Left lung (tissue), 10 donors: ENCODE results near the gene ZNF333. TPM values are rescaled to one million over a fixed set of nuclear protein-coding genes. Genes with fewer than 3 reads are reported as not detected.

Experiments
- ATAC-seq: fragments of 200-7000 bp; cut with Tn5 transposase; one replicate; pipeline ENCODE4 v1.9.1; 2020; ENCODE audit warnings: moderate library complexity
- DNase-seq, 4 donors: peaks; one replicate each; pipeline ENCODE4 v3.0.0-alpha.2; 2013 to 2020
- H3K27ac ChIP-seq, 2 donors: fragments of 200-600 bp; sonication (generic) in 1 of 2; one replicate each; pipeline versions ENCODE4 v1.5.0 to v1.8.0; 2020 to 2021
- H3K27me3 ChIP-seq, 2 donors: fragments of 200-600 bp; sonication (generic) in 1 of 2; one replicate each; pipeline versions ENCODE4 v1.5.0 to v1.8.0; 2020 to 2021
- H3K36me3 ChIP-seq, 2 donors: fragments of 200-600 bp; sonication (generic) in 1 of 2; one replicate each; pipeline versions ENCODE4 v1.5.0 to v1.8.0; 2020 to 2021
- H3K4me1 ChIP-seq, 2 donors: fragments of 200-600 bp; one replicate each; pipeline ENCODE4 v1.8.0; 2021
- H3K4me3 ChIP-seq, 2 donors: fragments of 200-600 bp; sonication (generic) in 1 of 2; one replicate each; pipeline versions ENCODE4 v1.5.0 to v1.8.0; 2020 to 2021; ENCODE audit warnings: mild to moderate bottlenecking in 1 of 2
- H3K9me3 ChIP-seq, 2 donors: fragments of 200-600 bp; sonication (generic) in 1 of 2; one replicate each; pipeline versions ENCODE4 v1.5.0 to v1.8.0; 2020 to 2021
- intact Hi-C, 2 donors: fragments of 100-400 bp; cut with DNase I; formaldehyde crosslinking; loops; one replicate each; pipeline versions ENCODE4 v1.11.2 to v1.14.2; 2022
- polyA plus RNA-seq, 6 donors: library from polyadenylated mRNA; unstranded; fragments of 120-200 nt; gene quantifications; one replicate each; pipeline ENCODE4 v1.2.1, GENCODE V29; 2013; ENCODE audit not compliant: insufficient read length in 6 of 6
- total RNA-seq, 2 donors: library from RNA; stranded (reverse); fragmentation: NEBNext Ultra II Directional; extraction: Animal tissue kit (Norgen Biotek cat#: 25700); gene quantifications; one replicate each; pipeline ENCODE4 v1.2.1, GENCODE V29; 2021
- TF ChIP-seq, protein P1 (sequence below), 2 donors: fragments of 200-600 bp; sonication (generic) in 1 of 2; IDR thresholded peaks; one replicate each; pipeline versions ENCODE4 v1.5.0 to v1.8.0; 2021; ENCODE audit warnings: antibody characterized with exemption in 2 of 2
- donor health status: DM: no; HTN: yes; CAD: no.
- donor health status: DM: no; HTN: no; CAD: no.

The ZNF333 gene
- total and polyA plus RNA-seq, 8 donors = 11.7 to 38.7 (median 35.6) TPM

DNA sequence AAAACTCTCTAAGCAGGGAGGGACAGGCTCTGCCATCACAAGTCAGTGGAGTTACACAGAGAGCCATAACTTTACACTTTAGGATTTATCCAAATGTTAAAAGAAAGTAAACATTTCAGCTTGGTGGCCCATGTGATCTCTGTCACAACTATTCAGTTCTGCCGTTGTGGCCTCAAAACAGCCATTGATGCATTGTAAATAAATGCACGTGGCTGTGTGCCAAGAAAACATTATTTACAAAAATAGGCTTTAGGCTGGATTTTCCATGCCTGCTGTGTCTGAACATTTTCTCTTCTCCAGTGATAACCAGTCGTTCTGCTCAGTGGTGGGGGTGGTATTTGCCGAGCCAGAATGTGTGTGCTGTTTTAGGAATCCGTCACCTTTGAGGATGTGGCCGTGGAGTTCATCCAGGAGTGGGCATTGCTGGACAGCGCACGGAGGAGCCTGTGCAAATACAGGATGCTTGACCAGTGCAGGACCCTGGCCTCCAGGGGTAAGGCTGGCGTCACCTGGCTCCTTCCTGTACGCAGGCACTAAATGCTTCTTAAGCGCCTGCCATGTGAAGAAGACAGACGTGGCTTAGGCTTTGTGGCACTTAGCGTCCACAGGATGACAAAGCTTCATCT lies 4.9 kb downstream of the ZNF333 start:
- H3K4me3 ChIP-seq = no peak overlapping the region
- intact Hi-C loops = loop anchor here in 1 of 2 donors (10.0 kb wide), 1 partner anchor 120 kb away; the partner anchor contains the start of gene NDUFB7
- peaks cover 6 to 16% of the 10 kb centered on the region in 2 donors for H3K4me1 ChIP-seq
- H3K36me3 ChIP-seq = peaks cover 0 to 67% of the 10 kb centered on the region in 2 donors
- no peaks in the 10 kb centered on the region for H3K27me3 ChIP-seq
- H3K27ac ChIP-seq = no peak overlapping the region
- no peaks in the 10 kb centered on the region for H3K9me3 ChIP-seq
- DNase-seq (no peak), ATAC-seq (no peak)
- TF ChIP-seq, protein P1, sequence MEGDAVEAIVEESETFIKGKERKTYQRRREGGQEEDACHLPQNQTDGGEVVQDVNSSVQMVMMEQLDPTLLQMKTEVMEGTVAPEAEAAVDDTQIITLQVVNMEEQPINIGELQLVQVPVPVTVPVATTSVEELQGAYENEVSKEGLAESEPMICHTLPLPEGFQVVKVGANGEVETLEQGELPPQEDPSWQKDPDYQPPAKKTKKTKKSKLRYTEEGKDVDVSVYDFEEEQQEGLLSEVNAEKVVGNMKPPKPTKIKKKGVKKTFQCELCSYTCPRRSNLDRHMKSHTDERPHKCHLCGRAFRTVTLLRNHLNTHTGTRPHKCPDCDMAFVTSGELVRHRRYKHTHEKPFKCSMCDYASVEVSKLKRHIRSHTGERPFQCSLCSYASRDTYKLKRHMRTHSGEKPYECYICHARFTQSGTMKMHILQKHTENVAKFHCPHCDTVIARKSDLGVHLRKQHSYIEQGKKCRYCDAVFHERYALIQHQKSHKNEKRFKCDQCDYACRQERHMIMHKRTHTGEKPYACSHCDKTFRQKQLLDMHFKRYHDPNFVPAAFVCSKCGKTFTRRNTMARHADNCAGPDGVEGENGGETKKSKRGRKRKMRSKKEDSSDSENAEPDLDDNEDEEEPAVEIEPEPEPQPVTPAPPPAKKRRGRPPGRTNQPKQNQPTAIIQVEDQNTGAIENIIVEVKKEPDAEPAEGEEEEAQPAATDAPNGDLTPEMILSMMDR (IDR thresholded peaks at IDR 0.05) = no peak

DNA sequence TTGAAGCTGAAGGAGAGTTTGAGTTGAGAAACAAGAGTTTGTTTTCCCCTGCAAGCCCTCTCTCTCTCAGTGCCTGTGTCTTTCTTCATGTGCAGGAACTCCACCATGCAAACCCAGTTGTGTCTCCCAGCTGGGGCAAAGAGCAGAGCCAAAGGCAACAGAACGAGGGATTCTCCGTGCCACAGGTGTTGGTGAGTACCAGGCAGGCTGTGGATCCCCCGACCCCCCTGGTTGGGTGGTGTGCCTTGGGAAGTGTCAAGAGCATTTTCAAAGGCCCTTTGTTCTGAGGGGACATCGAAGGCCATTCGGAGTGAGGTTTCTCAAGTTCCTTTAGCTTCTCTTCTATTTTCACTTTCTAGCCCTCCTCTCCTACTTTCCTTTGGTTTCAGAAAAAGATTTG lies 5.6 kb downstream of the ZNF333 start:
- Histone ChIP-seq H3K36me3 (peaks cover 0 to 74% of the 10 kb centered on the region in 2 donors), H3K4me1 (peaks cover 5 to 14% of the 10 kb centered on the region in 2 donors), H3K27ac (no peak overlapping the region), H3K27me3 (no peaks in the 10 kb centered on the region), H3K9me3 (no peaks in the 10 kb centered on the region), H3K4me3 (no peak overlapping the region)
- TF ChIP-seq, protein P1 (IDR thresholded peaks at IDR 0.05) = no peak
- no peak for DNase-seq
- ATAC-seq = no peak
- intact Hi-C loops = loop anchor here in 1 of 2 donors (10.0 kb wide), 1 partner anchor 121 kb away; the partner anchor contains the start of gene NDUFB7

DNA sequence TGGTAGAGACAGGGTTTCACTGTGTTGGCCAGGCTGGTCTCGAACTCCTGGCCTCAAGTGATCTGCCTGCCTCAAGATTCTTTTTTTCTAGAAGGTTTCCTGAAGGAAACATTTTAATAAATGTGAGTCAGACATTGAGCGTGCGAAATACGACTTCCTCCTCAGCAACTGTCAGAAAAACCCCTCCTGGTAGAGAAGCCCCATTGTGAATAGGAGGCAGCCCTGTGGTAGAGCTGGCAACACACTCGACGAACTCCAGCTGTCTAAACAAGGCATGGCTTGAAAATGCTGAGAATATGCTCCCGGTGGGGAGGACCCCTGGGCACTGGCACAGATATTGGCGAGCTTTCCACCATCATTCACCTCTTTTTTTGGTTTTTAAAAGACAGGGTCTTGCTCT lies 9.8 kb downstream of the ZNF333 start:
- TF ChIP-seq, protein P1 (IDR thresholded peaks at IDR 0.05) = no peak
- ATAC-seq (no peak), DNase-seq (no peak)
- H3K27ac ChIP-seq = no peak overlapping the region
- H3K4me3 ChIP-seq = no peak overlapping the region
- H3K9me3 ChIP-seq = no peaks in the 10 kb centered on the region
- intact Hi-C loops = loop anchor here in 1 of 2 donors (10.0 kb wide), 1 partner anchor 125 kb away; the partner anchor contains the start of gene NDUFB7
- peaks cover 0 to 100% of the 10 kb centered on the region in 2 donors for H3K36me3 ChIP-seq
- H3K27me3 ChIP-seq = no peaks in the 10 kb centered on the region
- H3K4me1 ChIP-seq = no peaks in the 10 kb centered on the region

DNA sequence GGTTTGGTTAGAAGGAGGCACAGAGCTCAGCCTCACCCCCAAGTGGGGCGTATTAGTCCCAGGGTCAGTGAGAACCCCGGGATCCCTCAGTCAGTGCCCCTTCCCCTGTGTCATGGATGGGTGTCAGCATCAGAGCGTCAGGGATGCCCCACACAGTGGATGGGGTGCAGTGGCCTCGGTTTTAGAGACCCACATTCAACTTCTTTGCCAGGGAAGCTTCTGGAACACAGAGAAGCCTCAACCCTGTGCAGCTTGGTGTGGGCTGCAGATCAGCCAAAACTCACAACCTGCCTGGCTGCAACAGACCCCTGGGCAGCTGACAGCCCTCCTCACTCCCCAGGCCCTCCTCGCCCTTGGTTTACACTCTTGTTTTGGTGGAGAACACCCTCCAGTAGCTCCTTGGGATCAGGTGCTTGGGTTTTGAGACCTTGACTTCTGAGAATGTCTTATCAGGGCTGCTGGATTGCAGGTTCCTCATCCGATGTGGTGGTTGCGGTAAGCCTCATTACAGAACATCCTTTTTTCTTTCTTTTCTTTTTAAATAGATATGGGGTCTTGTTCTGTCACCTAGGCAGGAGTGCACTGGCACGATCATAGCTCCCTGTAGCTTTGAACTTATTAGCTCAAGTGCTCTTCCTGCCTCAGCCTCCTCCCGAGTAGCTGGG lies 11.0 kb downstream of the ZNF333 start:
- H3K4me3 ChIP-seq = no peak overlapping the region
- no peak for DNase-seq
- H3K4me1 ChIP-seq = no peaks in the 10 kb centered on the region
- no peaks in the 10 kb centered on the region for H3K9me3 ChIP-seq
- TF ChIP-seq, protein P1 (IDR thresholded peaks at IDR 0.05) = no peak
- no peak overlapping the region for H3K27ac ChIP-seq
- no peak for ATAC-seq
- H3K27me3 ChIP-seq = no peaks in the 10 kb centered on the region
- peaks cover 0 to 100% of the 10 kb centered on the region in 2 donors for H3K36me3 ChIP-seq
- intact Hi-C loops = no loop called here

DNA sequence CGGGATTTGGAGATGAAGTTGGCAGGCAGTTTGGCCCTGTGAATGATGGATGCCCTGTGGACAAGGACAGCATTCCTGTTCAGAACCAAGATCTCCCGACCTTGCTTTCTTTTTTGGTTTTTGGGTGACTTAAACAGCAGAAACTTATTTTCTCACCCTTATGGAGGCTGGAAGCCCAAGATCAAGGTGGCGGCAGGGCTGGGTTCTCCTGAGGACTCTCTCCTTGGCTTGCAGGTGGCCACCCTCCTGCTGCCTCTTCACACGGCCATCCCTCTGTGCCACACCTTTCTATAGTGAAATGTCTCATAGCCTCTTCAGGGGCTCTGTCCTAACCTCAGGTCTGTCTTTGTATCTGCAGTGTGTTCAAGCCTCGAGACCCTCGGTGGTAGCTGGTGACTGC lies 14.0 kb downstream of the ZNF333 start:
- TF ChIP-seq, protein P1 (IDR thresholded peaks at IDR 0.05) = no peak
- H3K27ac ChIP-seq = no peak overlapping the region
- intact Hi-C loops = no loop called here
- no peaks in the 10 kb centered on the region for H3K4me1 ChIP-seq
- H3K4me3 ChIP-seq = no peak overlapping the region
- H3K27me3 ChIP-seq = no peaks in the 10 kb centered on the region
- DNase-seq (no peak), ATAC-seq (no peak)
- no peaks in the 10 kb centered on the region for H3K9me3 ChIP-seq
- peaks cover 0 to 100% of the 10 kb centered on the region in 2 donors for H3K36me3 ChIP-seq
